Measurements from ENCODE around the gene SPACDR.

- no peak for TF ChIP-seq CTCF (IDR thresholded peaks at IDR 0.05; ENCODE audit: poor library complexity, severe bottlenecking)
- TF ChIP-seq EZH2 (IDR thresholded peaks at IDR 0.05; ENCODE audit: borderline replicate concordance, insufficient read depth, low read length, poor library complexity, severe bottlenecking), result no peak
- TF ChIP-seq POLR2AphosphoS5 (IDR thresholded peaks at IDR 0.05), result no peak
- TF ChIP-seq TAF1 (IDR thresholded peaks at IDR 0.05; ENCODE audit: low read depth), result no peak
- TF ChIP-seq EP300 (conservative IDR thresholded peaks at IDR 0.05; ENCODE audit: poor library complexity, severe bottlenecking), result no peak
Observed at GRCh38 chr7:100509231-100509630, 45.2 kb upstream of the SPACDR start.

All from neural cell (in vitro differentiated cells).